Measurements from ENCODE around the gene ADAM33.

GRCh38 chr20:3727401-3728021, 45.7 kb upstream of the ADAM33 start:
- TF ChIP-seq, protein P1, sequence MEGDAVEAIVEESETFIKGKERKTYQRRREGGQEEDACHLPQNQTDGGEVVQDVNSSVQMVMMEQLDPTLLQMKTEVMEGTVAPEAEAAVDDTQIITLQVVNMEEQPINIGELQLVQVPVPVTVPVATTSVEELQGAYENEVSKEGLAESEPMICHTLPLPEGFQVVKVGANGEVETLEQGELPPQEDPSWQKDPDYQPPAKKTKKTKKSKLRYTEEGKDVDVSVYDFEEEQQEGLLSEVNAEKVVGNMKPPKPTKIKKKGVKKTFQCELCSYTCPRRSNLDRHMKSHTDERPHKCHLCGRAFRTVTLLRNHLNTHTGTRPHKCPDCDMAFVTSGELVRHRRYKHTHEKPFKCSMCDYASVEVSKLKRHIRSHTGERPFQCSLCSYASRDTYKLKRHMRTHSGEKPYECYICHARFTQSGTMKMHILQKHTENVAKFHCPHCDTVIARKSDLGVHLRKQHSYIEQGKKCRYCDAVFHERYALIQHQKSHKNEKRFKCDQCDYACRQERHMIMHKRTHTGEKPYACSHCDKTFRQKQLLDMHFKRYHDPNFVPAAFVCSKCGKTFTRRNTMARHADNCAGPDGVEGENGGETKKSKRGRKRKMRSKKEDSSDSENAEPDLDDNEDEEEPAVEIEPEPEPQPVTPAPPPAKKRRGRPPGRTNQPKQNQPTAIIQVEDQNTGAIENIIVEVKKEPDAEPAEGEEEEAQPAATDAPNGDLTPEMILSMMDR (IDR thresholded peaks at IDR 0.05): no peak
- TF ChIP-seq EZH2 (IDR thresholded peaks at IDR 0.05; ENCODE audit: borderline replicate concordance, insufficient read depth, low read depth, low read length, poor library complexity, severe bottlenecking): no peak

All from B cell (primary cell).